Suprapubic skin (tissue), 4 donors: ENCODE results near the gene CDH10.

ENCODE experiments used
- CTCF ChIP-seq, 2 donors: fragments of 200-600 bp in 1 of 2; fragments of 450-650 bp in 1 of 2; sonication (generic) in 1 of 2; IDR thresholded peaks; one replicate each; pipeline ENCODE4 v1.5.1; 2016 to 2019; ENCODE audit warnings: antibody characterized with exemption in 2 of 2, mild to moderate bottlenecking in 1 of 2, moderate library complexity in 1 of 2
- EP300 ChIP-seq: sonication (generic); formaldehyde crosslinking; IDR thresholded peaks from one replicate; pipeline ENCODE4 v1.6.1; 2017; ENCODE audit warnings: antibody characterized with exemption
- POLR2A ChIP-seq, 2 donors: fragments of 450-650 bp; IDR thresholded peaks; one replicate each; pipeline ENCODE4 v1.6.1; 2017; ENCODE audit warnings: antibody characterized with exemption in 2 of 2, mild to moderate bottlenecking in 2 of 2, moderate library complexity in 2 of 2
- POLR2AphosphoS5 ChIP-seq, 3 donors: sonication (generic); formaldehyde crosslinking; IDR thresholded peaks; one replicate each; pipeline ENCODE4 v1.6.1; 2017; ENCODE audit warnings: antibody characterized with exemption in 3 of 3

GRCh38 chr5:24616566-24616965, 28.2 kb downstream of the CDH10 start:
- TF ChIP-seq POLR2A (IDR thresholded peaks at IDR 0.05) (no peak), CTCF (IDR thresholded peaks at IDR 0.05) (no peak), POLR2AphosphoS5 (IDR thresholded peaks at IDR 0.05) (no peak), EP300 (no peak)
